Measurements from ENCODE around the gene CEP152. TPM values are rescaled to one million over a fixed set of nuclear protein-coding genes. Genes with fewer than 3 reads are reported as not detected.

Gene CEP152
- total and polyA plus RNA-seq, 2 experiments from 2014 or later, result 14.6 to 30.5 TPM

GRCh38 chr15:48798319-48798718, 12.6 kb downstream of the CEP152 start (continued):
- TF ChIP-seq, protein P1, sequence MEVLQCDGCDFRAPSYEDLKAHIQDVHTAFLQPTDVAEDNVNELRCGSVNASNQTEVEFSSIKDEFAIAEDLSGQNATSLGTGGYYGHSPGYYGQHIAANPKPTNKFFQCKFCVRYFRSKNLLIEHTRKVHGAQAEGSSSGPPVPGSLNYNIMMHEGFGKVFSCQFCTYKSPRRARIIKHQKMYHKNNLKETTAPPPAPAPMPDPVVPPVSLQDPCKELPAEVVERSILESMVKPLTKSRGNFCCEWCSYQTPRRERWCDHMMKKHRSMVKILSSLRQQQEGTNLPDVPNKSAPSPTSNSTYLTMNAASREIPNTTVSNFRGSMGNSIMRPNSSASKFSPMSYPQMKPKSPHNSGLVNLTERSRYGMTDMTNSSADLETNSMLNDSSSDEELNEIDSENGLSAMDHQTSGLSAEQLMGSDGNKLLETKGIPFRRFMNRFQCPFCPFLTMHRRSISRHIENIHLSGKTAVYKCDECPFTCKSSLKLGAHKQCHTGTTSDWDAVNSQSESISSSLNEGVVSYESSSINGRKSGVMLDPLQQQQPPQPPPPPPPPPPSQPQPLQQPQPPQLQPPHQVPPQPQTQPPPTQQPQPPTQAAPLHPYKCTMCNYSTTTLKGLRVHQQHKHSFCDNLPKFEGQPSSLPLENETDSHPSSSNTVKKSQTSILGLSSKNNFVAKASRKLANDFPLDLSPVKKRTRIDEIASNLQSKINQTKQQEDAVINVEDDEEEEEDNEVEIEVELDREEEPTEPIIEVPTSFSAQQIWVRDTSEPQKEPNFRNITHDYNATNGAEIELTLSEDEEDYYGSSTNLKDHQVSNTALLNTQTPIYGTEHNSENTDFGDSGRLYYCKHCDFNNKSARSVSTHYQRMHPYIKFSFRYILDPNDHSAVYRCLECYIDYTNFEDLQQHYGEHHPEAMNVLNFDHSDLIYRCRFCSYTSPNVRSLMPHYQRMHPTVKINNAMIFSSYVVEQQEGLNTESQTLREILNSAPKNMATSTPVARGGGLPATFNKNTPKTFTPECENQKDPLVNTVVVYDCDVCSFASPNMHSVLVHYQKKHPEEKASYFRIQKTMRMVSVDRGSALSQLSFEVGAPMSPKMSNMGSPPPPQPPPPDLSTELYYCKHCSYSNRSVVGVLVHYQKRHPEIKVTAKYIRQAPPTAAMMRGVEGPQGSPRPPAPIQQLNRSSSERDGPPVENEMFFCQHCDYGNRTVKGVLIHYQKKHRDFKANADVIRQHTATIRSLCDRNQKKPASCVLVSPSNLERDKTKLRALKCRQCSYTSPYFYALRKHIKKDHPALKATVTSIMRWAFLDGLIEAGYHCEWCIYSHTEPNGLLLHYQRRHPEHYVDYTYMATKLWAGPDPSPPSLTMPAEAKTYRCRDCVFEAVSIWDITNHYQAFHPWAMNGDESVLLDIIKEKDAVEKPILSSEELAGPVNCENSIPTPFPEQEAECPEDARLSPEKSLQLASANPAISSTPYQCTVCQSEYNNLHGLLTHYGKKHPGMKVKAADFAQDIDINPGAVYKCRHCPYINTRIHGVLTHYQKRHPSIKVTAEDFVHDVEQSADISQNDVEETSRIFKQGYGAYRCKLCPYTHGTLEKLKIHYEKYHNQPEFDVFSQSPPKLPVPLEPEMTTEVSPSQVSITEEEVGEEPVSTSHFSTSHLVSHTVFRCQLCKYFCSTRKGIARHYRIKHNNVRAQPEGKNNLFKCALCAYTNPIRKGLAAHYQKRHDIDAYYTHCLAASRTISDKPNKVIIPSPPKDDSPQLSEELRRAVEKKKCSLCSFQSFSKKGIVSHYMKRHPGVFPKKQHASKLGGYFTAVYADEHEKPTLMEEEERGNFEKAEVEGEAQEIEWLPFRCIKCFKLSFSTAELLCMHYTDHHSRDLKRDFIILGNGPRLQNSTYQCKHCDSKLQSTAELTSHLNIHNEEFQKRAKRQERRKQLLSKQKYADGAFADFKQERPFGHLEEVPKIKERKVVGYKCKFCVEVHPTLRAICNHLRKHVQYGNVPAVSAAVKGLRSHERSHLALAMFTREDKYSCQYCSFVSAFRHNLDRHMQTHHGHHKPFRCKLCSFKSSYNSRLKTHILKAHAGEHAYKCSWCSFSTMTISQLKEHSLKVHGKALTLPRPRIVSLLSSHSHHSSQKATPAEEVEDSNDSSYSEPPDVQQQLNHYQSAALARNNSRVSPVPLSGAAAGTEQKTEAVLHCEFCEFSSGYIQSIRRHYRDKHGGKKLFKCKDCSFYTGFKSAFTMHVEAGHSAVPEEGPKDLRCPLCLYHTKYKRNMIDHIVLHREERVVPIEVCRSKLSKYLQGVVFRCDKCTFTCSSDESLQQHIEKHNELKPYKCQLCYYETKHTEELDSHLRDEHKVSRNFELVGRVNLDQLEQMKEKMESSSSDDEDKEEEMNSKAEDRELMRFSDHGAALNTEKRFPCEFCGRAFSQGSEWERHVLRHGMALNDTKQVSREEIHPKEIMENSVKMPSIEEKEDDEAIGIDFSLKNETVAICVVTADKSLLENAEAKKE (CRISPR knock-in tag; IDR thresholded peaks at IDR 0.05), result no peak

DNA sequence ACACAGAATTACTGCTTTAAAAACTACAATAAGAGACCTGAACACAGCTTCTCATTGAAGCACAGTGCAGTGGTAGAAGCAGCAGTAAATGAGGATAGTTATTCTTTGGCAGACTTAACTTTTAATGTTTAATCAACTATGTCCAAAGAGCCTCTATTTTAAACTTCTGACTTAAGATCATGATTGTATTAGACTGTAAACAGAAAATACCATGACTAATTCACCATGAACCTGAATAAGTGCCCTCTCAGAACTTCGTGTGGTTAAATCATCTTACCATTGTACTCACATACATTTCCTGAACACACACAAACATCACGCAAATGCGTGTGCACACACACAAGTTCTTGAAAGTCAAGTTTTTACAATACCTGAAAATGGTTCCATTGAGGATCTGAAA, 13.9 kb downstream of the CEP152 start:
- peaks cover 22% of the 10 kb centered on the region for H3K79me2 ChIP-seq (replicated peaks; ENCODE audit: insufficient read depth)
- Mint-ChIP-seq H3K36me3 (ENCODE audit: low read depth) (peaks cover 15% of the 10 kb centered on the region; the same call in 2 of the 3 replicates), H3K4me1 (peaks cover 26% of the 10 kb centered on the region), H3K4me3 (no peak overlapping the region), H3K27ac (no peak overlapping the region), H3K9me3 (no peaks in the 10 kb centered on the region), H3K27me3 (ENCODE audit: insufficient read depth, low read depth, poor library complexity) (no peaks in the 10 kb centered on the region)
- H3F3A ChIP-seq (replicated peaks; ENCODE audit: low read depth), result no peaks in the 10 kb centered on the region
- peaks cover 27% of the 10 kb centered on the region; the same call in 1 of the 2 replicates for H3K36me3 ChIP-seq (ENCODE audit: insufficient read depth)
- no peaks in the 10 kb centered on the region for H3K9me2 ChIP-seq (ENCODE audit: insufficient read depth)
- DNase-seq (ENCODE audit: low spot score) (no peak), ATAC-seq (no peak)
- no peaks in the 10 kb centered on the region for H3K27me3 ChIP-seq (ENCODE audit: insufficient read depth)
- 0 out of 2 replicates have a peak, but pooled peaks cover 6% of the 10 kb centered on the region for H4K20me1 ChIP-seq (replicated peaks; ENCODE audit: insufficient read depth)
- no peak overlapping the region for H3K4me2 ChIP-seq
- 0 out of 2 replicates have a peak, but pooled peaks cover 4% of the 10 kb centered on the region for H3K4me1 ChIP-seq (ENCODE audit: insufficient read depth)
- H2AFZ ChIP-seq, result no peak overlapping the region
- no peak overlapping the region for H3K27ac ChIP-seq (ENCODE audit: low read depth)
- H3K4me3 ChIP-seq, result no peak overlapping the region
- TF ChIP-seq ZNF114 (CRISPR knock-in tag; IDR thresholded peaks at IDR 0.05), result no peak
- TF ChIP-seq, protein P1 (CRISPR knock-in tag; IDR thresholded peaks at IDR 0.05), result no peak
- no peak for TF ChIP-seq ZNF331 (CRISPR knock-in tag; IDR thresholded peaks at IDR 0.05; ENCODE audit: low read depth)
- TF ChIP-seq, protein P2, sequence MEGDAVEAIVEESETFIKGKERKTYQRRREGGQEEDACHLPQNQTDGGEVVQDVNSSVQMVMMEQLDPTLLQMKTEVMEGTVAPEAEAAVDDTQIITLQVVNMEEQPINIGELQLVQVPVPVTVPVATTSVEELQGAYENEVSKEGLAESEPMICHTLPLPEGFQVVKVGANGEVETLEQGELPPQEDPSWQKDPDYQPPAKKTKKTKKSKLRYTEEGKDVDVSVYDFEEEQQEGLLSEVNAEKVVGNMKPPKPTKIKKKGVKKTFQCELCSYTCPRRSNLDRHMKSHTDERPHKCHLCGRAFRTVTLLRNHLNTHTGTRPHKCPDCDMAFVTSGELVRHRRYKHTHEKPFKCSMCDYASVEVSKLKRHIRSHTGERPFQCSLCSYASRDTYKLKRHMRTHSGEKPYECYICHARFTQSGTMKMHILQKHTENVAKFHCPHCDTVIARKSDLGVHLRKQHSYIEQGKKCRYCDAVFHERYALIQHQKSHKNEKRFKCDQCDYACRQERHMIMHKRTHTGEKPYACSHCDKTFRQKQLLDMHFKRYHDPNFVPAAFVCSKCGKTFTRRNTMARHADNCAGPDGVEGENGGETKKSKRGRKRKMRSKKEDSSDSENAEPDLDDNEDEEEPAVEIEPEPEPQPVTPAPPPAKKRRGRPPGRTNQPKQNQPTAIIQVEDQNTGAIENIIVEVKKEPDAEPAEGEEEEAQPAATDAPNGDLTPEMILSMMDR (conservative IDR thresholded peaks at IDR 0.05; ENCODE audit: low read depth in 2 of 2), result no peak
- no peak for TF ChIP-seq STAT1 (IDR thresholded peaks at IDR 0.05; ENCODE audit: unreplicated experiment)
- no peak for TF ChIP-seq ETS1 (IDR thresholded peaks at IDR 0.05)

Measured in GM23338 (cell line).